Measurements from ENCODE around the gene PROM2.

DNA sequence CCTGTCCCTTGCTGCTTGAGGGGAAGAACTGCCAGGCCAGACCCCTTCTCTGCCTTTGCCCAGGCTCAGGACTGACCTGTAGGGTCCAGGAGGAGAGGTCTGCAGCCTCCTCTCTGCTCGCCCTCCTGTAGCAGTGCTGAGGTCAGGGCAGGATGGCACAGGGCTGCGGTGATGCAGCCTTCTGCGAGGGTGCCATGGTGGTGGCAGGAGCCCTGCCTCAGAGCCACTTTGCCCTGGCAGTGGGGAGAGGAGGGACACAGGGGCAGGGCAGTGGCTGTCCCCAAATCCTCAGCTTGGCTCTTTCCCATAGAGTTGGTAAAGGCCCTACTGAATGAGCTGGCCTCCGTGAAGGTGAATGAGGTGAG is 884 bp downstream of the PROM2 start:
- TF ChIP-seq CTCF (IDR thresholded peaks at IDR 0.05) (no peak), POLR2A (IDR thresholded peaks at IDR 0.05) (no peak)

Measured in uterus (tissue), 2 donors.